HG03095 (cell line): ENCODE results near the gene NRIP3.

Source experiments
- ATAC-seq: cut with Tn5 transposase; IDR thresholded peaks from one replicate; pipeline ENCODE4 v1.9.1; 2021; ENCODE audit warnings: moderate library complexity; ENCODE audit not compliant: unreplicated experiment

The NRIP3 gene

DNA sequence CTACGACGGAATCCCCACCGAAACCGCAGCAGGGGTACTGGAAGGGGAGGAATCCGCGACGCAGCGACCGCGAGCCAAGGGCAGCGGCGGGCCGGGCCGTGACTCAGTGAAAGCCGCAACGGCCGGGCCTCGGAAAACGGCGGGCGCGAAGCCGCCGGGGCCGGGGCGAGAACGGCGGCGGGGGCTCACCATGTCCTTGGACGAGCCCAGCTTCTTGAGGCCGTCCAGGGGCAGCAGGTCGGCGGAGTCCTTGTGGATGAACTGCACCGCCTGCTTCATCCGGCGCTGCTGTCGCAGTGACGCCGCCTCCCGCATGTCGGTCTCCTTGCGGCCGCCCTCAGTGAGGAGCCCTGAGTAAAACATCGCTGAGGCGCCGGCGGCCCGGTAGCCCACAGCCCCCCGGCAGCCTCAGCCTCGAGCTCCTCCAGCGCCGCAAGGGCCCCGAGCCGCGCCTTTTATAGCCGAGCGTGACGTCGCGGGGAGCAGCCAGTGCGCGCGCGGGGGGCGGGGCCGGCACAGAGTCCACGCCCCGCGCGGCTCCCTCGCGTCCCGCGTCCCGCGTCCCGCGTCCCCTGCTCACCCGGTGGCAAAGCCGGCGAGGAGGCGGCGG lies at the start of gene NRIP3:
Gene NRIP3, minus strand, starts transcription at position 429 of the 610 bp plus-strand sequence. Its CDS starts 66 bp downstream, at position 363.
- ATAC-seq: no peak

DNA sequence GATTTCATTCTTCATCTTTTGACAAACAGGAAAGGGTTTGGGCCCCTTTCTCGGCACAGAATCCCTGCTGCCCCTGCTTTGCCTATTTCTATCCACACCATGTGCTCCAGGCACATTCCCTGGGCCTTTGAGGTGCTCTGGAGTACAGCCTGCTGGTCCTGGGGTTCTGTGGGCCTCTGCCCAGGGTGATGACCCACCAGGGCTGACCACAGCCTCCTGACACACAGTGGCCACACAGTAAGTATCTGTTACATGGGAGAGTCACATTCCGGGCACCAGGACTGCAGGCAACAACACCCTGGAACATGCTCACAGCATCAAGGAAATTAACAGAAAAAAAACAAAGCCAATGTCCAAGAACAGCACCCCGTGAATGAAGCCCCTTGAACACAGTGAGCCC lies 48.5 kb upstream of the NRIP3 start:
- no peak for ATAC-seq

- ATAC-seq: no peak
These were observed 46.2 kb upstream of the NRIP3 start for GRCh38 chr11:9049959-9050358.

- ATAC-seq: no peak
These were observed 44.2 kb upstream of the NRIP3 start for GRCh38 chr11:9047964-9048523.

DNA sequence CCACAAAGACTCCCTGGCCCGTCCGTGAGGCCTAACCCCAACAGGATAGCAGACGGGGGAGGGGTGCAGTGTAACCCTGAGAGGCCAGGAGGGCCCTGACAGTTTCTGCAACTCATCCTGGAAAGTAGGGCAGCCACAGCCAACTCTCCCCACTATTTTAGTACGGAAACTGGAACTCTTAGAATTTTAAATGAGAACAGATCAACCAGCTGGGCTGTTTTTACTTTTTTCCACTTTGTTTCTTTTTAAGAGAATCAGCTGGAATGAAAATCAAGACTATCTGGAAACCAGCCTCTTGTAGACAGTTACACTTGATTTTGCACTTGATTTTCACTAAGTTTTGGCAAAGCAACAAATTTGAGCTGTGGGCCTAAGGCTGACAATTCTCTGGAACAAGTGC lies 42.7 kb upstream of the NRIP3 start:
- ATAC-seq: no peak

DNA sequence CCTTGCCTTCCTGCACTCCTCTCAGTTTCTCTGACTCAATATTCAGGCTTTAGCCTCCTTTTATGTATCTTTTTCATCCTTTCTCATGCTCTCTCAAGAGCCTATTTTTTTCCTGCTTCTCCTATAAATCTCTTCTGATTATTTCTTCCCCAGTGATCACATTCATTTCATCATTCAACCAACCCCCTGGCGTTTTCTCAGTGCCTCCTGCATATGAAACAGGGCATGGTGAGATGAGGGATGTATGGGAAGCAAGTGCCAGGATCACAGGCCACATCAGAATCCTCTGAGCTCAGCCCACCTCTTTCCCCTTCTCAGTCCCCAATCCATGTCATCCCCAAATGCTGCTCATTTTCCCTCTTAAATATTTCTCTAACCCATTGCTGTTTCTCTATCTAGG lies 38.7 kb upstream of the NRIP3 start:
- no peak for ATAC-seq

GRCh38 chr11:9041747-9042146 lies 37.9 kb upstream of the NRIP3 start:
- no peak for ATAC-seq

GRCh38 chr11:9040410-9040809 lies 36.6 kb upstream of the NRIP3 start:
- no peak for ATAC-seq

GRCh38 chr11:9039863-9040262 lies 36.1 kb upstream of the NRIP3 start:
- ATAC-seq: no peak

GRCh38 chr11:9039198-9039597 lies 35.4 kb upstream of the NRIP3 start:
- ATAC-seq: no peak

- no peak for ATAC-seq
These were observed 34.7 kb upstream of the NRIP3 start for GRCh38 chr11:9038541-9038940.

GRCh38 chr11:9037963-9038362 lies 34.2 kb upstream of the NRIP3 start:
- no peak for ATAC-seq

GRCh38 chr11:9037046-9037780 lies 33.4 kb upstream of the NRIP3 start:
- ATAC-seq: no peak

DNA sequence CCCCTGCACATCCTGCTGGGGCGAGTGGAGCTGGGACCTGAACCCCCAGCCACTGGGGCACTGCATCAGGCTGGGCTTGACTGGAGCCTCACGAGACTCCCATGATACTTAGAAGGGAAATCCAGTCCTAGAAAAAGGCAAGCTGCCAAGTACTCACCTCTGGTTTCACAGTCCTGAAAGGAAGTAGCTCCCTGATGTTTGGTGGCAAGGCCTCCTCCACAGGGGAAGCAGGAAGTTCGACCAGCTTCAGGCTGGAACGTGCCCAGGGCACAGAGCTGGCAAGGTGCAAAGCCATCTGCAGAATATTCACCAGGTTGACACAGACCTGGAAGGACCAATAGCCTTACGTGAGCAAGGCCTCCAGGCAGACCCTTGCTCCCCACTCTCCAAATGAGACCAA lies 26.8 kb upstream of the NRIP3 start:
- ATAC-seq: no peak

- ATAC-seq: no peak
These were observed 25.6 kb upstream of the NRIP3 start for GRCh38 chr11:9029422-9029821.

GRCh38 chr11:9028581-9028980 lies 24.8 kb upstream of the NRIP3 start:
- no peak for ATAC-seq

DNA sequence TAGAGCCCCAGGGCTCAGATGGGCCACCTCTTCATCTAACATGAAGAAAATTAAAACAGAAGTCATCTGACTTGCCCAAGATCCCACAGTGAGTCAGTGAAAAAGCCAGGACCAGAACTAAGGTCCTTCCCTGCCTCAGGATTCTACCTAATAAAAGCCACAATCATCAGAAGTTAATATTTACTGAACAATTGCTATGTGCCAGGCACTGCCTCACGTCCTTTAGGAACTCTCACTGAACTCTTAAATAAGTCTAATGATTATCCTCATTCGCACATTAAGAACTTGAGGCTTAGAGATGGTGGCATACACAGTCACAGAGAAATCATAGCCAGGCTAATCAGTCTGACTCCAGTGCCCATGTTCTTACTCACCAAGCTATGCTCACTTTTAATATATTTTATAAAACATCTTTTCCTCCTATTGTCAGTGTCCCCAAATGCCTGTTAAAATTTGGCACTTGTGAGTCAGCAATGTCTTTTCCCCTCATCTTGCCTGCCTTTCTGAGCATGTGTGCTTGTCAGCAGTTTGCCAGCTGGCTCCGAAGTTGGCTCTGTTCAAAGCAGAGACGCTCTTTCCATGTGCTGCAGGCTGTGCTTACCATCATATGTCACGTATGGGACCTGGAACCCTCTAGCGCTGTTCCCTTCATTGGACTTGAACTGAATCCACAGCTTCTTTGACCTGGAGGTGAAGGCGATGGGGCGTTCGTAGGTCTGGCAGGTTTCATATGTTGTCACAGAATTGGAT lies 21.5 kb upstream of the NRIP3 start:
- no peak for ATAC-seq

DNA sequence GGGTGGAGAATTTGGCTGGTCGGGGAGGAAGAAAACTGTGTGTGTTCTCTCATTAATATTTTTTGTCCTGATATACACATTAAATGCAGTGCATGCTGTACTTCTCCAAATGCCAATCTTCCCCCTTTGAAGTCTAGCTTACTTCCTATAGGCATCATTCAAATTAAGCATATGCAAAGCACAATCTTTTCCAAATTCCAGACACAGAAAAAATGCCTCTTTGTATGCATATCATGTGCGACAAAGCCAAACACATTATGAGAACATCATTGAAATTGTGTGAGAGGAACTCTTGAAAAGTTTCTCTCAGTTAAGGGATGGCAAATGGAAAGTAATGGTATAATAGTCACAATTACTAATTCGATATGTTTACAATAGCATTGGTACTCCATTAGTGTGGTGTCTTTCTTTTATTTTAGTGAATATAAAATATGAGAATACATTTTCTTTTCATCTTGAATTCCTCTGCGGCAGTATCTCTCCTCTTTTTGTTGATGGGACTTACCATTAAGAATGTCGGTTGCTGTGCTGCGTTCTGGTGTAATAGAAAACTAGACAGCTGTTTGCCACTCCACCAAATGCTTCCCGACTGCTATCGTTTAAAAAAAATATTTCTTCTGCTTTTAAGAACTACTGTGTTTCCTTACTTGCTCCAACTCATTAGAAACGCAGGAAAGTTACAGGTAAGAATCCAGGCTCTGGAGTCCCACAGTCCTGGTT lies 19.3 kb upstream of the NRIP3 start:
- no peak for ATAC-seq

GRCh38 chr11:9020916-9021315 lies 17.1 kb upstream of the NRIP3 start:
- ATAC-seq: no peak

DNA sequence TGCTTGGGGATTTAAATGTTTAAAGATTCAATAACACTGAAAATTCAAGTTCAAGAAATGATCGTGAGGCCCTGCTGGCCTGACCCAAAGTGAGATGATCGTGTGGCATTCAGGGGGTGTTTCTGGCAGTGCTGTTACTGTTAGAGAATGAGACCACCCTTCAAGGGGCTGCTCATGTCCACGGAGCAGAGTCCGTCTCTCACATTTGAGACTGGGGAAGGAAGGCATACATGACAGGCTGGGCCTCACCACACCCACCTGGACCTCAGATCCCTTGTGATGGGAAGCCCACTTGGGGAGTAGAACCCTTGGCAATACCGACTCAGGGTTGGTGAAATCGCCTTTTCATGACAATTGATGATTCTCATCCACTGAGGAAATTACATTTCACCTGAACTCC lies 16.1 kb upstream of the NRIP3 start:
- ATAC-seq: no peak

- no peak for ATAC-seq
These were observed 14.0 kb upstream of the NRIP3 start for GRCh38 chr11:9017773-9018172.
